ENCODE data around the gene ALK.

Gene ALK

GRCh38 chr2:29375843-29376242 is 545.5 kb downstream of the ALK start:
- Histone ChIP-seq H3K9me3 (ENCODE audit: control insufficient read depth, low read length) (no peaks in the 10 kb centered on the region), H3K4me1 (ENCODE audit: control insufficient read depth, insufficient read depth, low read length) (peaks cover 5% of the 10 kb centered on the region), H3K36me3 (ENCODE audit: control insufficient read depth, insufficient read depth, low read length, severe bottlenecking) (no peaks in the 10 kb centered on the region), H3K4me3 (ENCODE audit: low read length) (no peak overlapping the region), H3K9ac (ENCODE audit: low read length) (no peak overlapping the region), H3K27me3 (replicated peaks; ENCODE audit: control insufficient read depth, insufficient read depth, low read length) (no peaks in the 10 kb centered on the region)
- no peak for DNase-seq (ENCODE audit: low read depth)

GRCh38 chr2:29374823-29375222 is 546.6 kb downstream of the ALK start:
- no peaks in the 10 kb centered on the region for H3K36me3 ChIP-seq (ENCODE audit: control insufficient read depth, insufficient read depth, low read length, severe bottlenecking)
- no peak overlapping the region for H3K9ac ChIP-seq (ENCODE audit: low read length)
- peaks cover 5% of the 10 kb centered on the region for H3K4me1 ChIP-seq (ENCODE audit: control insufficient read depth, insufficient read depth, low read length)
- no peak for DNase-seq (ENCODE audit: low read depth)
- no peak overlapping the region for H3K4me3 ChIP-seq (ENCODE audit: low read length)
- no peaks in the 10 kb centered on the region for H3K9me3 ChIP-seq (ENCODE audit: control insufficient read depth, low read length)
- peaks cover 3% of the 10 kb centered on the region for H3K27me3 ChIP-seq (replicated peaks; ENCODE audit: control insufficient read depth, insufficient read depth, low read length)

- no peak for DNase-seq (ENCODE audit: low read depth)
- H3K4me3 ChIP-seq (ENCODE audit: low read length): no peak overlapping the region
- no peak overlapping the region for H3K9ac ChIP-seq (ENCODE audit: low read length)
- H3K27me3 ChIP-seq (replicated peaks; ENCODE audit: control insufficient read depth, insufficient read depth, low read length): peaks cover 9% of the 10 kb centered on the region
- no peaks in the 10 kb centered on the region for H3K36me3 ChIP-seq (ENCODE audit: control insufficient read depth, insufficient read depth, low read length, severe bottlenecking)
- no peaks in the 10 kb centered on the region for H3K9me3 ChIP-seq (ENCODE audit: control insufficient read depth, low read length)
- no peaks in the 10 kb centered on the region for H3K4me1 ChIP-seq (ENCODE audit: control insufficient read depth, insufficient read depth, low read length)
Observed at GRCh38 chr2:29373870-29374269, 547.5 kb downstream of the ALK start.

GRCh38 chr2:29372185-29372584 is 549.2 kb downstream of the ALK start:
- DNase-seq (ENCODE audit: low read depth): no peak
- H3K27me3 ChIP-seq (replicated peaks; ENCODE audit: control insufficient read depth, insufficient read depth, low read length): peaks cover 9% of the 10 kb centered on the region
- H3K36me3 ChIP-seq (ENCODE audit: control insufficient read depth, insufficient read depth, low read length, severe bottlenecking): no peaks in the 10 kb centered on the region
- H3K4me3 ChIP-seq (ENCODE audit: low read length): no peak overlapping the region
- H3K4me1 ChIP-seq (ENCODE audit: control insufficient read depth, insufficient read depth, low read length): peaks cover 6% of the 10 kb centered on the region
- no peaks in the 10 kb centered on the region for H3K9me3 ChIP-seq (ENCODE audit: control insufficient read depth, low read length)
- no peak overlapping the region for H3K9ac ChIP-seq (ENCODE audit: low read length)

GRCh38 chr2:29370581-29371125 is 550.7 kb downstream of the ALK start:
- H3K36me3 ChIP-seq (ENCODE audit: control insufficient read depth, insufficient read depth, low read length, severe bottlenecking): no peaks in the 10 kb centered on the region
- H3K9me3 ChIP-seq (ENCODE audit: control insufficient read depth, low read length): no peaks in the 10 kb centered on the region
- no peak overlapping the region for H3K9ac ChIP-seq (ENCODE audit: low read length)
- H3K4me1 ChIP-seq (ENCODE audit: control insufficient read depth, insufficient read depth, low read length): peaks cover 6% of the 10 kb centered on the region
- no peak overlapping the region for H3K4me3 ChIP-seq (ENCODE audit: low read length)
- H3K27me3 ChIP-seq (replicated peaks; ENCODE audit: control insufficient read depth, insufficient read depth, low read length): peaks cover 9% of the 10 kb centered on the region
- no peak for DNase-seq (ENCODE audit: low read depth)

GRCh38 chr2:29370173-29370572 is 551.2 kb downstream of the ALK start:
- Histone ChIP-seq H3K9me3 (ENCODE audit: control insufficient read depth, low read length) (no peaks in the 10 kb centered on the region), H3K27me3 (replicated peaks; ENCODE audit: control insufficient read depth, insufficient read depth, low read length) (peaks cover 9% of the 10 kb centered on the region), H3K4me3 (ENCODE audit: low read length) (no peak overlapping the region), H3K9ac (ENCODE audit: low read length) (no peak overlapping the region), H3K4me1 (ENCODE audit: control insufficient read depth, insufficient read depth, low read length) (peaks cover 6% of the 10 kb centered on the region), H3K36me3 (ENCODE audit: control insufficient read depth, insufficient read depth, low read length, severe bottlenecking) (no peaks in the 10 kb centered on the region)
- no peak for DNase-seq (ENCODE audit: low read depth)

GRCh38 chr2:29368659-29369040 is 552.7 kb downstream of the ALK start:
- peaks cover 9% of the 10 kb centered on the region for H3K27me3 ChIP-seq (replicated peaks; ENCODE audit: control insufficient read depth, insufficient read depth, low read length)
- H3K4me3 ChIP-seq (ENCODE audit: low read length): no peak overlapping the region
- no peaks in the 10 kb centered on the region for H3K9me3 ChIP-seq (ENCODE audit: control insufficient read depth, low read length)
- H3K36me3 ChIP-seq (ENCODE audit: control insufficient read depth, insufficient read depth, low read length, severe bottlenecking): no peaks in the 10 kb centered on the region
- H3K4me1 ChIP-seq (ENCODE audit: control insufficient read depth, insufficient read depth, low read length): peaks cover 6% of the 10 kb centered on the region
- DNase-seq (ENCODE audit: low read depth): no peak
- H3K9ac ChIP-seq (ENCODE audit: low read length): no peak overlapping the region

- H3K9ac ChIP-seq (ENCODE audit: low read length): no peak overlapping the region
- H3K27me3 ChIP-seq (replicated peaks; ENCODE audit: control insufficient read depth, insufficient read depth, low read length): peaks cover 9% of the 10 kb centered on the region
- H3K4me3 ChIP-seq (ENCODE audit: low read length): no peak overlapping the region
- no peaks in the 10 kb centered on the region for H3K9me3 ChIP-seq (ENCODE audit: control insufficient read depth, low read length)
- H3K36me3 ChIP-seq (ENCODE audit: control insufficient read depth, insufficient read depth, low read length, severe bottlenecking): no peaks in the 10 kb centered on the region
- DNase-seq (ENCODE audit: low read depth): peak; percentile 31
- H3K4me1 ChIP-seq (ENCODE audit: control insufficient read depth, insufficient read depth, low read length): peaks cover 6% of the 10 kb centered on the region
Observed at GRCh38 chr2:29367986-29368658, 553.3 kb downstream of the ALK start.

GRCh38 chr2:29363111-29363510 is 558.3 kb downstream of the ALK start:
- DNase-seq (ENCODE audit: low read depth): no peak
- Histone ChIP-seq H3K4me1 (ENCODE audit: control insufficient read depth, insufficient read depth, low read length) (peaks cover 4% of the 10 kb centered on the region), H3K36me3 (ENCODE audit: control insufficient read depth, insufficient read depth, low read length, severe bottlenecking) (no peaks in the 10 kb centered on the region), H3K9ac (ENCODE audit: low read length) (no peak overlapping the region), H3K27me3 (replicated peaks; ENCODE audit: control insufficient read depth, insufficient read depth, low read length) (no peaks in the 10 kb centered on the region), H3K4me3 (ENCODE audit: low read length) (no peak overlapping the region), H3K9me3 (ENCODE audit: control insufficient read depth, low read length) (no peaks in the 10 kb centered on the region)

GRCh38 chr2:29361231-29361630 is 560.2 kb downstream of the ALK start:
- Histone ChIP-seq H3K4me3 (ENCODE audit: low read length) (no peak overlapping the region), H3K9me3 (ENCODE audit: control insufficient read depth, low read length) (no peaks in the 10 kb centered on the region), H3K9ac (ENCODE audit: low read length) (no peak overlapping the region), H3K36me3 (ENCODE audit: control insufficient read depth, insufficient read depth, low read length, severe bottlenecking) (no peaks in the 10 kb centered on the region), H3K27me3 (replicated peaks; ENCODE audit: control insufficient read depth, insufficient read depth, low read length) (no peaks in the 10 kb centered on the region), H3K4me1 (ENCODE audit: control insufficient read depth, insufficient read depth, low read length) (no peaks in the 10 kb centered on the region)
- DNase-seq (ENCODE audit: low read depth): no peak

- Histone ChIP-seq H3K4me1 (ENCODE audit: control insufficient read depth, insufficient read depth, low read length) (no peaks in the 10 kb centered on the region), H3K36me3 (ENCODE audit: control insufficient read depth, insufficient read depth, low read length, severe bottlenecking) (no peaks in the 10 kb centered on the region), H3K4me3 (ENCODE audit: low read length) (no peak overlapping the region), H3K9me3 (ENCODE audit: control insufficient read depth, low read length) (no peaks in the 10 kb centered on the region), H3K9ac (ENCODE audit: low read length) (no peak overlapping the region), H3K27me3 (replicated peaks; ENCODE audit: control insufficient read depth, insufficient read depth, low read length) (no peaks in the 10 kb centered on the region)
- DNase-seq (ENCODE audit: low read depth): no peak
Observed at GRCh38 chr2:29360016-29360784, 561.2 kb downstream of the ALK start.

Data from adipocyte (in vitro differentiated cells).